ENCODE measurements around the gene CRTAP.
"Not testable (repeated sequence)": the region's sequence is repeated elsewhere in the genome, so short reads cannot be mapped to it uniquely, and the experiment has no call there.

The CRTAP gene

DNA sequence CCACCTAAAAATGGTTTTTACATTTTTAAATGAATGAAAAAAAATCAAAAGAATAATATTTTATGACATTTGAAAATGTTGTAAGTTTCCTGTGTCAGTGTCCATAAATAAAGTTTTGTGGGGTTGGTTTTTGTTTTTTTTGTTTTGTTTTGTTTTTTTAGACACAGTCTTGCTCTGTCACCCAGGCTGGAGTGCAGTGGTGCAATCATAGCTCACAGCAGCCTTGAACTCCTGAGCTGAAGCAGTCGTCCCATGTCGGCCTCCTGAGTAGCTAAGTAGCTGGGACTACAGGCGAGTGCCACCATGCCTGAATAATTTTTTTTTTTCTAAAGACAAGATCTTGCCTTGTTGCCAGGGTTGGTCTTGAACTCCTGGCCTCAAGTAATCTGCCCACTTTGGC is 14.1 kb upstream of the CRTAP start:
- DNase-seq (ENCODE audit: low spot score): no peak

GRCh38 chr3:33100229-33100628 is 13.6 kb upstream of the CRTAP start:
- DNase-seq (ENCODE audit: low spot score): no peak

DNA sequence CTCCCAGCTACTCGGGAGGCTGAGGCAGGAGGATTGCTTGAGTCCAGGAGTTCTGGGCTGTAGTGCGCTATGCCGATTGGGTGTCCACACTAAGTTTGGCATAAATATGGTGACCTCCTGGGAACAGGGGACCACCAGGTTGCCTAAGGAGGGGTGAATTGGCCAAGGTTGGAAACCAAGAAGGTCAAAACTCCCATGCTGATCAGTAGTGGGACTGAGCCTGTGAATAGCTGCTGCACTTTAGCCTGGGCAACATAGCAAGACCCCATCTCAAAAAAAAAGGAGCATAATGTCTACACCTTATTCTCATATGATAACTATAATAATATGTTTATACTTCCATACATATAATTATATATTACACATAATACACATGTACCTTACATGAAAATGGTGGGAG is 10.8 kb upstream of the CRTAP start:
- no peak for DNase-seq (ENCODE audit: low spot score)

DNA sequence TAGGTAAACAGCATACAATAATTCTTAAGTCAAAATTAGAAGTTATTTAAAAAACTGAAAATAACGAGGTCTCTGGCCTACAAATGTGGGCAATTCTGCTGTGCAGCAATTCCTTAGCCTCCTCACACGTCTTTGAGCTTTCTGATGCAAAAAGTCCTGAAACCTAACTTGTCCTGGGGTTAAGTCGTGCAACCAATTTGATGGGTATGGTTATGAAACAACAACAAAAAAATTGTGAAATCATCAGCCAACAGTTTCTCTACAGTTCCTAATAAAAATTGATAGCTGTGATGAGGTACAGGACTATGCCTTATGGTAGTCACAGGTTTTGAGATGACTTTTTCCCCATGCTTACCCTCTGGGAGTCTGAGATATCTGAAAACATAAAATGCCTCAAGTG is 10.3 kb upstream of the CRTAP start:
- no peak for DNase-seq (ENCODE audit: low spot score)

- DNase-seq (ENCODE audit: low spot score): no peak
These were observed 9.0 kb upstream of the CRTAP start for GRCh38 chr3:33104803-33105202.

GRCh38 chr3:33105341-33105948 is 8.4 kb upstream of the CRTAP start:
- DNase-seq (ENCODE audit: low spot score): no peak

GRCh38 chr3:33106854-33107253 is 7.0 kb upstream of the CRTAP start:
- not testable (repeated sequence) for DNase-seq (ENCODE audit: low spot score)

- DNase-seq (ENCODE audit: low spot score): no peak
These were observed 2.2 kb upstream of the CRTAP start for GRCh38 chr3:33111581-33111980.

- DNase-seq (ENCODE audit: low spot score): no peak
These were observed 809 bp downstream of the CRTAP start for GRCh38 chr3:33114622-33115023.

DNA sequence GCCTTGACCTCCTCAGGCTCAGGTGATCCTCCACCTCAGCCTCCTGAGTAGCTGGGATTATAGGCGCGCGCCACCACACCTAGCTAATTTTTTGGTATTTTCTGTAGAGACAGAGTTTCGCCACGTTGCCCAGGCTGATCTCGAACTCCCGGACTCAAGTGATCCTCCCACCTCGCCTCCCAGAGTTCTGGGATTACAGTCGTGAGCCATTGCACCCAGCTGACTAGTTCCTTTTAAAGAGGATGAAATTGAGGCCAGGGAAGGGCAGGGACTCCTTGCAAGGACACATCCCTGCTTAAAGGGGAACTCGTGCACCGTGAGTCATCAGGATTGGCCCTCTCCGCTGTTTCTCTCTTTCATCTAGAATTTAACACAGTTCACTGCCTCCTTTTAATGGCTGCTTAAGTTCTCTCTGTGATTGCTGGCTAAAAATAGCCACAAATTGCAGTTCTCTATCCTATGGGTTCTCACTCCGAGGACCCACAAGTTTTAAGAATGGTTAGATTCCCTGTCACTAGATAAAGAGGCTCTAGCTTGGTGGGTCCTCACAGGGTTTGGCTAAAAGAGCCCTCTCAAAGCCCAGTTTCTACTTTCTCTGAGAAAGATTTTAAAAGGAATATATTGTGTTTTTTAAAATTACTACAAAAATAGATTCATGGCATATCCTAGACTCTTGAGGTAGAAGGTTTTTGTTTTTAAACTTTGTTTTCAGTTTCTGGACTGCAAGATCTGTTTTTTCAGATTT is 1.4 kb downstream of the CRTAP start:
- DNase-seq (ENCODE audit: low spot score): no peak

- DNase-seq (ENCODE audit: low spot score): no peak
These were observed 3.6 kb downstream of the CRTAP start for GRCh38 chr3:33117461-33117860.

DNA sequence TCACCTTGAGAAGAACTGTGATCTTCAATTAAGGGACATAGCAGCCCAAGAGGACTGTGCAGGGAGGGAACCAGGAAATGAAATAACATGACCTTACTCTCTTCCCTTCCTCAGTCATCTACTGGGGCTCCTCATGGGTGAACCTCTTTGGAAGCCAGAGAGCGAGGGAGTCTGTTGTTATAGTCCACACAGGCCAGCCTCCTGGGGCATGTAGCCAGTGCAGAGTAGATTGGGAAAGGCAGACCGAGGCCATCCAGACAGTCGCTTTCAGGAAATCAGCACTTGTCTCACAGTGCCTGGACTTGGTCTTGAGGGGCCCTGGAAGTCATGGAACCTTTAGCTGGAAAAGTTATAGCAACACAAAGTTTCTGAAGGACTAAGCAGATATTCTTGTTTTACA is 6.1 kb downstream of the CRTAP start:
- no peak for DNase-seq (ENCODE audit: low spot score)

DNA sequence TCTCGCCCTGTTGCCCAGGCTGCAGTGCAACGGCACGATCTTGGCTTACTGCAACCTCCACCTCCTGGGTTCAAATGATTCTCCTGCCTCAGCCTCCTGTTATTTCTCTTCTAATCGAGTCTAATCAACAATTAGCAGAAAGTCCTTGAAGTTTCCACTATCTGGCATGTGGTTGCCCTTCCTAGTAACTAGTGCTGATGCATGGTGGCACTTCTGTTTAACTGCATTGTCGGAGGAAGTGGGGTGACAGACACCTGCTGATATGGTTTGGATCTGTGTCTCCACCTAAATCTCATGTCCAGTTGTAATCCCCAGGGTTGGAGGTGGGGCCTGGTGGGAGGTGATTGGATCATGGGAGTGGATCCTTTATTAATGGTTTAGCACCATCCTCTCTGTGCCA is 9.2 kb downstream of the CRTAP start:
- DNase-seq (ENCODE audit: low spot score): no peak

- DNase-seq (ENCODE audit: low spot score): no peak
These were observed 10.8 kb downstream of the CRTAP start for GRCh38 chr3:33124638-33125037.

DNA sequence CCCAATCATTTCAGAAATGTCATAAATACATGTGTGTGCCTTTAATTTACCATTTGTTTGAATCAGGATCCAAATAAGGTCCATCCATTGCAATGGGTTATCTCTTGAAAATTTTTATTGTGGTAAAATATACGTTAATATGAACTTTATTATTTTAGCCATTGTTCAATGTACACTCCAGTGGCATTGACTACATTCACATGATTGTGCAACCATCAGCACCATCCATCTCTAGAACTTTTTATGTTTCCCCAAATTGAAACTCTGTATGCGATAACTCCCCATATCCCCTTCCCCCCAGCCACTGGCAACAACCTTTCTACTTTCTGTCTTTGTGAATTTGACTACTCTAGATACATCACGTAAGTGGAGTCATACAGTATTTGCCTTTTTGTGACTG is 12.0 kb downstream of the CRTAP start:
- no peak for DNase-seq (ENCODE audit: low spot score)

GRCh38 chr3:33128706-33129105 is 14.9 kb downstream of the CRTAP start:
- DNase-seq (ENCODE audit: low spot score): peak; percentile 59

- no peak for DNase-seq (ENCODE audit: low spot score)
These were observed 16.3 kb downstream of the CRTAP start for GRCh38 chr3:33130144-33130543.

GRCh38 chr3:33131331-33132018 is 17.7 kb downstream of the CRTAP start:
- peak; percentile 85 for DNase-seq (ENCODE audit: low spot score)

DNA sequence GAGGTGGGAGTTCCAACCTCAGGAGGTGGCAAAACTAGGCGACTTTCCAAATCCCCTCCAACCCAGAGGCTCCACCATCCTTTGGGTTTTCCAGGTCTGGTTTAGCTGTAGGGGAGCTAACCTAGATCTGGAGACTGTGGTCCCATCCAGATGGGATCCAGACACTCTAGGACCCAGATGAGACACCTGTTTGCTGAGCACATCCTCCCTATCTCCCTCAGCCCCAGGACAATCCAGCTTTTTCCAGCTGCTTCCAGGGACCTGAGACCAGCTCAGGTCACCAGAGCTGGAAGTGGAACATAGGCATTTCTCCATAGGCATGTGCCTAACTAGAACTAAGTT is 18.2 kb downstream of the CRTAP start:
- DNase-seq (ENCODE audit: low spot score): no peak

DNA sequence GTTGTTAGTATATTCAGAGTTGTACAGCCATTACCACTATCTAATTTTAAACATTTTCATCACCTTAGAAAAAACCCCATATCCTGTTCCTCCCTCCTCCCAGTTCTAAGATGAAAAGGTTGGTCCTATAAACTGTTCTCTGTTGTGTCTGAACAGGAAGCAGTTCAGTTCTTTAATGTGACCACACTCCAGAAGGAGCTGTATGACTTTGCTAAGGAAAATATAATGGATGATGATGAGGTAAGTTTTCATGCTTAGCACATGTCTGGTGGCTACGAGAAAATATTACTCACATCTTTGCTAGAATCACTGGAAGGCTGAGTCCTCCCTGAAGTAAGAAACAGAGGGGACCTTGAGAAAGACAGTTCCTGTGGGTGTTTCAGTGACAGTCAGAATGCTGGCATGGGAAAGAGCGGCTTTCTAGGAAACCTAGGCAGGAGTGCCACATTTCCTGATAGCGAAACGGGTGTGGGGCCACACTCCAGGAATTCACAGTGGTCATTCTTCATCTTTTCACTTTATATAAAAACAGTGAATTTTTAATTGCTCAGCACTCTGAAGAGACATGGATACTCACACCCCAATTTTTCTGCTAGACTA is 20.3 kb downstream of the CRTAP start:
- DNase-seq (ENCODE audit: low spot score): no peak

DNA sequence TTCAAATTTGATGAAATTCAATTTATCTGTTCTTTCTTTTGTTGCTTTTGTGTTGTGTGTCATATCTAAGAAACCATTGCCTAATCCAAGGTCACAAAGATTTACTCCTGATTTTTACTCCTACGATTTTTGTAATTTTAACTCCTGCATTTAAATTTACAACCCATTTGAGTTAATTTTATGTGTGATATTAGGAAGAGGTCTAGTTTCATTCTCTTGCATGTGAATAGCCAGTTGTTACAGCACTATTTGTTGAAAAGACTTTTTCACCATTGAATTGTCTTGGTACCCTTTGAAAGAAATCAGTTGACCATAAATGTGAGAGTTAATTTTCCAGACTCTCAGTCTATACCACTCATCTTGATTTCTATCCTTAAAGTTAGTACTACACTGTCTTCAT is 23.9 kb downstream of the CRTAP start:
- no peak for DNase-seq (ENCODE audit: low spot score)

GRCh38 chr3:33139006-33139623 is 25.3 kb downstream of the CRTAP start:
- DNase-seq (ENCODE audit: low spot score): not testable (repeated sequence)

- DNase-seq (ENCODE audit: low spot score): no peak
These were observed 26.2 kb downstream of the CRTAP start for GRCh38 chr3:33139996-33140395.

Measured in iPS-NIHi11 (cell line).